HepG2 (cell line): Measurements from ENCODE around the gene CFAP54. TPM values are rescaled to one million over a fixed set of nuclear protein-coding genes. Genes with fewer than 3 reads are reported as not detected.

Experiments
- ATAD3A ChIP-seq: sonication (generic); formaldehyde crosslinking; IDR thresholded peaks from 2 replicates; pipeline ENCODE4 v1.4.0; 2020; ENCODE audit warnings: missing genetic modification reagents
- BHLHE40 ChIP-seq: IDR thresholded peaks from 2 replicates; pipeline ENCODE4 v1.6.1; 2011; ENCODE audit warnings: low read length, improper control_type of control experiment
- ELF4 ChIP-seq: sonication (generic); formaldehyde crosslinking; IDR thresholded peaks from 2 replicates; pipeline ENCODE4 v1.5.0; 2020; ENCODE audit warnings: missing genetic modification reagents, mild to moderate bottlenecking, moderate library complexity, borderline replicate concordance
- HDAC1 ChIP-seq: sonication (generic); formaldehyde crosslinking; IDR thresholded peaks from 2 replicates; pipeline ENCODE4 v1.5.1; 2020; ENCODE audit warnings: mild to moderate bottlenecking, missing genetic modification reagents
- HNRNPK ChIP-seq: fragments of 200-400 bp; formaldehyde crosslinking; IDR thresholded peaks from 2 replicates; pipeline ENCODE4 v1.6.1; 2018; ENCODE audit warnings: low read length, low read depth, moderate library complexity, mild to moderate bottlenecking; ENCODE audit not compliant: poor library complexity, severe bottlenecking
- HOXA9 ChIP-seq: sonication (generic); formaldehyde crosslinking; IDR thresholded peaks from 2 replicates; pipeline ENCODE4 v1.8.1; 2022; ENCODE audit warnings: missing genetic modification reagents, mild to moderate bottlenecking, moderate library complexity, borderline replicate concordance
- IRX3 ChIP-seq: sonication (generic); formaldehyde crosslinking; IDR thresholded peaks from 2 replicates; pipeline ENCODE4 v1.8.1; 2023; ENCODE audit warnings: mild to moderate bottlenecking, low read depth, missing genetic modification reagents, borderline replicate concordance
- MAX ChIP-seq: IDR thresholded peaks from 2 replicates; pipeline ENCODE4 v1.6.1; 2012; ENCODE audit warnings: inconsistent platforms
- MTF1 ChIP-seq: sonication (generic); formaldehyde crosslinking; IDR thresholded peaks from 2 replicates; pipeline ENCODE4 v1.5.0; 2020; ENCODE audit warnings: missing genetic modification reagents
- NFE2L2 ChIP-seq: fragments of 150-350 bp; IDR thresholded peaks from 2 replicates; pipeline ENCODE4 v1.6.1; 2014; ENCODE audit warnings: low read length
- POLR2A ChIP-seq, 2 experiments: IDR thresholded peaks; 2 replicates each; pipeline ENCODE4 v1.6.1; 2011; ENCODE audit warnings: low read depth in 2 of 2, low read length in 2 of 2, mild to moderate bottlenecking in 1 of 2, moderate library complexity in 1 of 2; ENCODE audit not compliant: insufficient read depth in 1 of 2
- RORA ChIP-seq: sonication (generic); formaldehyde crosslinking; IDR thresholded peaks from 2 replicates; pipeline ENCODE4 v1.5.0; 2020; ENCODE audit warnings: mild to moderate bottlenecking, missing genetic modification reagents, moderate library complexity
- SMAD3 ChIP-seq: sonication (generic); formaldehyde crosslinking; IDR thresholded peaks from 2 replicates; pipeline ENCODE4 v1.4.0; 2020; ENCODE audit warnings: missing genetic modification reagents
- TEF ChIP-seq: sonication (generic); formaldehyde crosslinking; IDR thresholded peaks from 2 replicates; pipeline ENCODE4 v1.5.0; 2020; ENCODE audit warnings: missing genetic modification reagents
- THAP8 ChIP-seq: sonication (generic); formaldehyde crosslinking; IDR thresholded peaks from 2 replicates; pipeline ENCODE4 v1.5.1; 2020; ENCODE audit warnings: missing genetic modification reagents, mild to moderate bottlenecking, borderline replicate concordance
- XRCC5 ChIP-seq: fragments of 200-400 bp; formaldehyde crosslinking; optimal IDR thresholded peaks from 2 replicates; pipeline ENCODE3; 2017; ENCODE audit warnings: mild to moderate bottlenecking, low read length
- ZFP90 ChIP-seq: sonication (generic); formaldehyde crosslinking; IDR thresholded peaks from 2 replicates; pipeline ENCODE4 v1.8.0; 2022; ENCODE audit warnings: missing genetic modification reagents, mild to moderate bottlenecking, inconsistent platforms, borderline replicate concordance
- ZMAT3 ChIP-seq: sonication (generic); formaldehyde crosslinking; conservative IDR thresholded peaks from 2 replicates; pipeline ENCODE4 v1.7.0; 2021; ENCODE audit warnings: missing genetic modification reagents
- ZNF567 ChIP-seq: sonication (generic); formaldehyde crosslinking; IDR thresholded peaks from 2 replicates; pipeline ENCODE4 v1.8.1; 2023; ENCODE audit warnings: mild to moderate bottlenecking, missing genetic modification reagents, borderline replicate concordance
- ZNF577 ChIP-seq: sonication (generic); formaldehyde crosslinking; IDR thresholded peaks from 2 replicates; pipeline ENCODE4 v1.4.0; 2020; ENCODE audit warnings: mild to moderate bottlenecking, low read depth, missing genetic modification reagents, borderline replicate concordance
- ZNF629 ChIP-seq: sonication (generic); formaldehyde crosslinking; conservative IDR thresholded peaks from 2 replicates; pipeline ENCODE4 v1.5.0; 2020; ENCODE audit warnings: missing genetic modification reagents
- ZNF747 ChIP-seq: sonication (generic); formaldehyde crosslinking; IDR thresholded peaks from 2 replicates; pipeline ENCODE4 v1.8.1; 2023; ENCODE audit warnings: missing genetic modification reagents, mild to moderate bottlenecking, borderline replicate concordance
- polyA plus RNA-seq, 8 experiments: library from polyadenylated mRNA; depleted of rRNA in 3 of 8; stranded (reverse) in 7 of 8; unstranded in 1 of 8; fragments of >200 nt; fragmentation: Illumina TruSeq in 4 of 8; extraction: Trizol in 4 of 8; gene quantifications; 2 replicates each; pipeline versions ENCODE4 v1.2.1 to v1.2.3, GENCODE V29; 2011 to 2016; ENCODE audit warnings: low read depth in 4 of 8, missing spikeins in 1 of 8, mixed read lengths in 1 of 8; ENCODE audit not compliant: insufficient read depth in 1 of 8
- total RNA-seq, 5 experiments: library from RNA; depleted of rRNA; stranded (reverse); fragments of >200 nt; fragmentation: Illumina TruSeq; extraction: Trizol; gene quantifications; 2 replicates each; pipeline ENCODE4 v1.2.3, GENCODE V29; 2016; ENCODE audit warnings: low read depth in 1 of 5
- TF ChIP-seq, protein P1 (sequence below): sonication (generic); formaldehyde crosslinking; IDR thresholded peaks from 2 replicates; pipeline ENCODE4 v1.5.1; 2020; ENCODE audit warnings: missing genetic modification reagents, mild to moderate bottlenecking, borderline replicate concordance
- TF ChIP-seq, protein P2 (sequence below): sonication (generic); formaldehyde crosslinking; IDR thresholded peaks from 2 replicates; pipeline ENCODE4 v1.4.0; 2020; ENCODE audit warnings: missing genetic modification reagents
- TF ChIP-seq, protein P3 (sequence below), 2 experiments: sonication (generic) in 1 of 2; formaldehyde crosslinking in 1 of 2; IDR thresholded peaks; 2 replicates each; pipeline versions ENCODE4 v1.5.1 to v1.6.1; 2011 to 2020; ENCODE audit warnings: borderline replicate concordance in 1 of 2, low read depth in 1 of 2, low read length in 1 of 2, mild to moderate bottlenecking in 1 of 2, missing genetic modification reagents in 1 of 2, moderate library complexity in 1 of 2

The CFAP54 gene
- total and polyA plus RNA-seq, 2 of the 13 experiments (the other 11 are each of a cell fraction or from before 2014, with no cell fraction given), result not detected

GRCh38 chr12:96906849-96907670 lies 417.7 kb downstream of the CFAP54 start, which contains the start of gene NEDD1 (continued):
- TF ChIP-seq HOXA9, result no peak
- TF ChIP-seq, protein P1, sequence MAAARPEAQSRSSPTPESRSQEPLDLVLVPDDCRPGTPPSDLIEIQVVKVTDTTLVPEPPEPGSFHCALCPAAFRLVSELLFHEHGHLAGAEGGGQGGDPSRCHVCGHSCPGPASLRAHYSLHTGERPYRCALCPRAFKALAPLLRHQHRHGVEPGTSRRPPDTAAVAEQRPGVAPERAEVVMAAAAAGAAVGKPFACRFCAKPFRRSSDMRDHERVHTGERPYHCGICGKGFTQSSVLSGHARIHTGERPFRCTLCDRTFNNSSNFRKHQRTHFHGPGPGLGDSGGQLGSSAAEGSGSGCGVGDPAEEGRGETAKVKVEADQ (CRISPR knock-in tag), result no peak
- no peak for TF ChIP-seq ATAD3A
- TF ChIP-seq ZFP90 (CRISPR knock-in tag), result 0 out of 2 replicates have a peak, but pooled peaks have one; percentile 18
- TF ChIP-seq, protein P2, sequence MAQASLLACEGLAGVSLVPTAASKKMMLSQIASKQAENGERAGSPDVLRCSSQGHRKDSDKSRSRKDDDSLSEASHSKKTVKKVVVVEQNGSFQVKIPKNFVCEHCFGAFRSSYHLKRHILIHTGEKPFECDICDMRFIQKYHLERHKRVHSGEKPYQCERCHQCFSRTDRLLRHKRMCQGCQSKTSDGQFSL (CRISPR knock-in tag), result no peak
- peak; percentile 73 for TF ChIP-seq HNRNPK
- no peak; the same call in 1 of the 2 replicates for TF ChIP-seq THAP8 (CRISPR knock-in tag)
- peak; percentile 62 for TF ChIP-seq HDAC1
- TF ChIP-seq BHLHE40, result no peak
- TF ChIP-seq ZNF629, result no peak
- TF ChIP-seq, protein P3, sequence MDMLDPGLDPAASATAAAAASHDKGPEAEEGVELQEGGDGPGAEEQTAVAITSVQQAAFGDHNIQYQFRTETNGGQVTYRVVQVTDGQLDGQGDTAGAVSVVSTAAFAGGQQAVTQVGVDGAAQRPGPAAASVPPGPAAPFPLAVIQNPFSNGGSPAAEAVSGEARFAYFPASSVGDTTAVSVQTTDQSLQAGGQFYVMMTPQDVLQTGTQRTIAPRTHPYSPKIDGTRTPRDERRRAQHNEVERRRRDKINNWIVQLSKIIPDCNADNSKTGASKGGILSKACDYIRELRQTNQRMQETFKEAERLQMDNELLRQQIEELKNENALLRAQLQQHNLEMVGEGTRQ (IDR thresholded peaks at IDR 0.05; ENCODE audit: low read depth, low read length), result no peak
- TF ChIP-seq, protein P3 (CRISPR knock-in tag; IDR thresholded peaks at IDR 0.05; ENCODE audit: borderline replicate concordance), result no peak; the same call in 1 of the 2 replicates
- no peak for TF ChIP-seq ZNF577 (CRISPR knock-in tag)
- TF ChIP-seq ZNF567 (CRISPR knock-in tag), result no peak
- TF ChIP-seq XRCC5, result no peak
- no peak for TF ChIP-seq TEF (CRISPR knock-in tag)
- TF ChIP-seq SMAD3 (CRISPR knock-in tag), result no peak
- peak; percentile 35 to 66; a peak in 3 of 4 replicates for TF ChIP-seq POLR2A (IDR thresholded peaks at IDR 0.05; ENCODE audit: insufficient read depth in 1 of 2, low read depth in 2 of 2, low read length in 2 of 2)
- no peak for TF ChIP-seq MTF1
- TF ChIP-seq ZMAT3 (CRISPR knock-in tag), result peak; percentile 91
- peak; percentile 69; the same call in 1 of the 2 replicates for TF ChIP-seq IRX3 (CRISPR knock-in tag)
- peak; percentile 48; the same call in 1 of the 2 replicates for TF ChIP-seq MAX
- TF ChIP-seq ZNF747 (CRISPR knock-in tag), result peak; percentile 65; the same call in 1 of the 2 replicates
- TF ChIP-seq NFE2L2, result no peak
- no peak for TF ChIP-seq RORA (CRISPR knock-in tag)
- peak; percentile 53; the same call in 1 of the 2 replicates for TF ChIP-seq ELF4 (CRISPR knock-in tag)
